Fibroblast of lung (primary cell): ENCODE measurements around the gene RPL22. TPM values are rescaled to one million over a fixed set of nuclear protein-coding genes. Genes with fewer than 3 reads are reported as not detected.

Source experiments
- DNase-seq, 2 donors: peaks; one replicate each; pipeline versions ENCODE4 v3.0.0 to v3.0.0-alpha.2; 2010; ENCODE audit warnings: low read depth in 2 of 2
- H2AFZ ChIP-seq: 2 replicates; pipeline ENCODE4 v1.5.1; 2012; ENCODE audit warnings: low read length, control low read depth, inconsistent platforms
- H3K27ac ChIP-seq: 2 replicates; pipeline ENCODE4 v1.5.1; 2011; ENCODE audit warnings: low read length, control low read depth; ENCODE audit not compliant: insufficient read depth
- H3K27me3 ChIP-seq: 2 replicates; pipeline ENCODE4 v1.5.1; 2011; ENCODE audit warnings: mild to moderate bottlenecking, low read length; ENCODE audit not compliant: control insufficient read depth, insufficient read depth
- H3K36me3 ChIP-seq: 2 replicates; pipeline ENCODE4 v1.5.1; 2011; ENCODE audit warnings: low read length; ENCODE audit not compliant: control insufficient read depth, insufficient read depth
- H3K4me1 ChIP-seq: 2 replicates; pipeline ENCODE4 v1.5.1; 2011; ENCODE audit warnings: low read length; ENCODE audit not compliant: control insufficient read depth, insufficient read depth; ENCODE audit errors: extremely low read depth
- H3K4me2 ChIP-seq: 2 replicates; pipeline ENCODE4 v1.5.1; 2011; ENCODE audit warnings: low read length, control low read depth; ENCODE audit not compliant: insufficient read depth; ENCODE audit errors: extremely low read depth
- H3K4me3 ChIP-seq, 4 experiments: fragments of 200-600 bp in 1 of 4; sonication (generic) in 1 of 4; replicated peaks in 1 of 4; 2 replicates each; pipeline ENCODE4 v1.5.1; 2011 to 2016; ENCODE audit warnings: low read length in 4 of 4, low read depth in 3 of 4, mild to moderate bottlenecking in 3 of 4, control low read depth in 2 of 4, inconsistent platforms in 1 of 4, mixed read lengths in 1 of 4; ENCODE audit not compliant: insufficient read depth in 1 of 4; ENCODE audit errors: control extremely low read depth in 1 of 4
- H3K79me2 ChIP-seq: 2 replicates; pipeline ENCODE4 v1.5.1; 2012; ENCODE audit warnings: mild to moderate bottlenecking, low read length, inconsistent platforms; ENCODE audit not compliant: control insufficient read depth, insufficient read depth
- H3K9ac ChIP-seq: 2 replicates; pipeline ENCODE4 v1.5.1; 2011; ENCODE audit warnings: mild to moderate bottlenecking, low read length, control low read depth; ENCODE audit not compliant: insufficient read depth
- H3K9me3 ChIP-seq: 2 replicates; pipeline ENCODE4 v1.5.1; 2012; ENCODE audit warnings: low read depth, low read length; ENCODE audit not compliant: control insufficient read depth, insufficient read depth
- H4K20me1 ChIP-seq: 2 replicates; pipeline ENCODE4 v1.5.1; 2011; ENCODE audit warnings: low read length; ENCODE audit not compliant: control insufficient read depth, insufficient read depth; ENCODE audit errors: extremely low read depth
- EZH2 ChIP-seq: IDR thresholded peaks from 2 replicates; pipeline ENCODE4 v1.5.1; 2012; ENCODE audit warnings: low read length, control low read depth, mild to moderate bottlenecking; ENCODE audit errors: missing control alignments
- polyA plus RNA-seq, 2 donors: library from polyadenylated mRNA; depleted of rRNA in 1 of 2; stranded (reverse) in 1 of 2; unstranded in 1 of 2; fragments of >200 nt; gene quantifications; 2 replicates each; pipeline ENCODE4 v1.2.1, GENCODE V29; 2011 to 2012; ENCODE audit warnings: missing spikeins in 1 of 2
- total RNA-seq: library from RNA; depleted of rRNA; stranded (reverse); fragments of >200 nt; gene quantifications from 2 replicates; pipeline ENCODE4 v1.2.1, GENCODE V29; 2014
- TF ChIP-seq, protein P1 (sequence below), 2 donors: IDR thresholded peaks in 1 of 2; conservative IDR thresholded peaks in 1 of 2; 1 replicate in 1 of 2; 2 replicates in 1 of 2; pipeline ENCODE4 v1.5.1; 2011 to 2012; ENCODE audit warnings: low read length in 2 of 2, control low read depth in 1 of 2, inconsistent platforms in 1 of 2, low read depth in 1 of 2, mild to moderate bottlenecking in 1 of 2

RPL22 gene
- total and polyA plus RNA-seq, 2 donors (not counting 1 experiment from before 2014, with no cell fraction given): 159 to 369 TPM

DNA sequence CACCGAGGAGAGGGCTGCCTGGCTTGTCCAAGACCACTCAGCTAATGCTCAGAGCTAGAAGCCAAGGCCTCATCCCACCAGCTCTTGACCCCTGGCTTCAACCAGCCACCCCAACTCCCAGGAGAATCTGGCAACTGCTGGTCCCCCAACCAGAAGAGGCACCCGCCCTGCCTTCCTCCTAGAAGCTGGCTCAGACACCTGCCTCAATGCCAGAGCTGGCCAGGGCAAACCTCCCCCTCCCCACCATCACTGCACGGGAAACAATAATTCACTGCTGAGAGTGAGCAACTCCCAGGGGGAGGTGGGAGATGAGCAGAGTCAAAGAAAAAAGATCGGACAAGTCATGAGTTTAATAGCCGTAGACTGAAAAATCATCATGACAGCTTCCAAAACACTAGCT, 22.6 kb downstream of the RPL22 start:
- H3K36me3 ChIP-seq: no peaks in the 10 kb centered on the region
- DNase-seq: no peak
- H3K9ac ChIP-seq: no peak overlapping the region
- H3K4me1 ChIP-seq: no peaks in the 10 kb centered on the region
- H4K20me1 ChIP-seq: no peaks in the 10 kb centered on the region
- no peak overlapping the region for H2AFZ ChIP-seq
- no peak overlapping the region for H3K27ac ChIP-seq
- no peak overlapping the region for H3K4me2 ChIP-seq
- H3K4me3 ChIP-seq: no peak overlapping the region
- no peaks in the 10 kb centered on the region for H3K9me3 ChIP-seq
- peaks cover 30% of the 10 kb centered on the region for H3K27me3 ChIP-seq
- no peak for TF ChIP-seq EZH2
- TF ChIP-seq, protein P1, sequence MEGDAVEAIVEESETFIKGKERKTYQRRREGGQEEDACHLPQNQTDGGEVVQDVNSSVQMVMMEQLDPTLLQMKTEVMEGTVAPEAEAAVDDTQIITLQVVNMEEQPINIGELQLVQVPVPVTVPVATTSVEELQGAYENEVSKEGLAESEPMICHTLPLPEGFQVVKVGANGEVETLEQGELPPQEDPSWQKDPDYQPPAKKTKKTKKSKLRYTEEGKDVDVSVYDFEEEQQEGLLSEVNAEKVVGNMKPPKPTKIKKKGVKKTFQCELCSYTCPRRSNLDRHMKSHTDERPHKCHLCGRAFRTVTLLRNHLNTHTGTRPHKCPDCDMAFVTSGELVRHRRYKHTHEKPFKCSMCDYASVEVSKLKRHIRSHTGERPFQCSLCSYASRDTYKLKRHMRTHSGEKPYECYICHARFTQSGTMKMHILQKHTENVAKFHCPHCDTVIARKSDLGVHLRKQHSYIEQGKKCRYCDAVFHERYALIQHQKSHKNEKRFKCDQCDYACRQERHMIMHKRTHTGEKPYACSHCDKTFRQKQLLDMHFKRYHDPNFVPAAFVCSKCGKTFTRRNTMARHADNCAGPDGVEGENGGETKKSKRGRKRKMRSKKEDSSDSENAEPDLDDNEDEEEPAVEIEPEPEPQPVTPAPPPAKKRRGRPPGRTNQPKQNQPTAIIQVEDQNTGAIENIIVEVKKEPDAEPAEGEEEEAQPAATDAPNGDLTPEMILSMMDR (conservative IDR thresholded peaks at IDR 0.05 in 1 of 2, IDR thresholded peaks at IDR 0.05 in 1 of 2; ENCODE audit: low read depth in 1 of 2, low read length in 2 of 2): no peak
- no peaks in the 10 kb centered on the region for H3K79me2 ChIP-seq

DNA sequence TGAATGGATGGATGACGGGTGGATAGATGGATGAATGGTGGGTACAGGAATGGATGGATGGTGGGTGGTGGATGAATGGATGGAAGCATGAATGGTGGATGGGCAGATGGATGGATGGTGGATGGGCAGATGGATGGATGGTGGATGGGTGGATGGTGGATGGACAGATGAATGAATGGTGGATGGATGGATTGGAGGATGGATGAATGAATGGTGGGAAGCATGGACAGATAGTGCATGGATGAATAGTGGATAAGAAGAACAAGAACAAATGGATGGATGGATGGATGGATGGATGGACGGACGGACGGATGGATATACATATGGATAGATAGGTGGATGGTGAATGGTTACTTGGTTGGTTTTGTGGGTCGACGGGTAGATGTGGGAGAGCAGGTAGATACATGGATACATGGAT, 24.0 kb downstream of the RPL22 start:
- no peak for DNase-seq
- no peak for TF ChIP-seq EZH2
- TF ChIP-seq, protein P1 (conservative IDR thresholded peaks at IDR 0.05 in 1 of 2, IDR thresholded peaks at IDR 0.05 in 1 of 2; ENCODE audit: low read depth in 1 of 2, low read length in 2 of 2): no peak
- no peak overlapping the region for H3K9ac ChIP-seq

DNA sequence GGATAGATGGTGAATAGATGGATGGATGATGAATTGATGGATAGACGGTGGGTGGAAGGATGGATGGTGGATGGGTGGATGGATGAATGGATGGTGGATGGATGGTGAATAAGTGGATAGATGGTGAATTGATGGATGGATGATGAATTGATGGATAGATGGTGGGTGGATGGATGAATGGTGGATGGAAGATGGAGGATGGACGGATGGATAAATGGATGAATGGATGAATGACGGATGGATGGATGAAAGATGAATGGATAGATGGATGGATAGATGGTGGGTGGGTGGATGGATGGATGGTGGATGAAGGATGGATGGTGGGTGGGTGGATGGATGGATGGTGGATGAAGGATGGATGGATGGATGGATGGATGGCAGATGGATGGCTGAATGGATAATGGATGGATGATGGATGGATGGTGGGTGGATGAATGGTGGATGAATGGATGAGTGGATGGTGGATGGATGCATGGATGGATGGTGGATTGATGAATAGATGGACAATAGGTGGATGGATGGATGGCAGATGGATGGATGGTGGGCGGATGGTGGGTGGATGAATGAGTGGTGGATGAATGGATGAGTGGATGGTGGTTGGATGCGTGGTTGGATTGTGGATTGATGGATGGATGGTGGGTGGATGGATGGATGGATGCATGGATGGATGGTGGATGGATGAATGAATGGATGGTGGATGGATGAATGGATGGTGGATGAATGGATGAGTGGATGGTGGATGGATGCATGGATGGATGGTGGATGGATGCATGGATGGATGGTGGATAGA, 24.6 kb downstream of the RPL22 start:
- Histone ChIP-seq H3K27me3 (peaks cover 24% of the 10 kb centered on the region), H3K9ac (no peak overlapping the region), H3K36me3 (no peaks in the 10 kb centered on the region), H3K4me3 (no peak overlapping the region), H3K79me2 (no peaks in the 10 kb centered on the region), H2AFZ (no peak overlapping the region), H4K20me1 (no peaks in the 10 kb centered on the region), H3K4me2 (no peak overlapping the region), H3K4me1 (no peaks in the 10 kb centered on the region), H3K27ac (no peak overlapping the region), H3K9me3 (no peaks in the 10 kb centered on the region)
- TF ChIP-seq EZH2: no peak
- TF ChIP-seq, protein P1 (conservative IDR thresholded peaks at IDR 0.05 in 1 of 2, IDR thresholded peaks at IDR 0.05 in 1 of 2; ENCODE audit: low read depth in 1 of 2, low read length in 2 of 2): no peak
- DNase-seq: no peak

More for the DNA sequence above, 24.0 kb downstream of the RPL22 start:
- no peaks in the 10 kb centered on the region for H3K9me3 ChIP-seq
- H3K79me2 ChIP-seq: no peaks in the 10 kb centered on the region
- no peaks in the 10 kb centered on the region for H4K20me1 ChIP-seq
- H3K4me2 ChIP-seq: no peak overlapping the region
- no peaks in the 10 kb centered on the region for H3K36me3 ChIP-seq
- no peak overlapping the region for H3K27ac ChIP-seq
- H3K4me3 ChIP-seq: no peak overlapping the region
- no peaks in the 10 kb centered on the region for H3K4me1 ChIP-seq
- H2AFZ ChIP-seq: no peak overlapping the region
- H3K27me3 ChIP-seq: peaks cover 24% of the 10 kb centered on the region
